Measurements from ENCODE around the gene VWA1.

DNA sequence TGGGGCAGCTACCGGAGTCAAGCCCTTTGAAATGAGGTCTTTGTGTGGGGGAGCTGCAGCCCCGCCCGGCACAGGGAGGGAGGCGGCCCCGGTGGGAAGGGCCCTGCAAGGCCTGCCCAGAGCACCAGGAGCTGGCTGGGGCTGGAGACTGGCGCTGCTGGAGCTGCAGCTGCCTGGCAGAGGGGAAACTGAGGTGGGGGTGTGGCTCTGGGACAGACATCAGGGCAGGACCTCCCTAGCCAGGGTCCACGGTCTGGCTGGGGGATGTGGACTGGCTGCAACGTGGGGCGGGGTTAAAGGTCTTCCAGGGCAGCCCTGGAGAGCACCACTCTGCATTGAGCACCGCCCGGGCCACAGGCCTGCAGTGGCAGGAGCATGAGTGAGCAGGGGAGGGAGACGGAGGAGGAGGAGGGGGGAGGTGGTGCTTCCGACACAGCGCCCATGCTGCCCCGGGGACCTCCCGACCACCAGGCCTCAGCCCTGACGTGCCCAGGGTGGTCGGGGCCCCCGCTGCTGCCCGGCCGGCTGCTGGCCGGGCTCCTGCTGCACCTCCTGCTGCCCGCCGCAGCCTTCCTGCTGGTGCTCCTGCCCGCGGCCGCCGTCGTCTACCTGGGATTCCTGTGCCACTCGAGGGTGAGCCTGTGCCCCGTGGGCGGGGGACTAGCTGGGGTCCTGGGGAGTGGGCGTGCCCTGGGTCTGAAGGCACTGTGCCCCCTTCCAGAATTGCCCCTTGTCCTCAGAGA lies 9.6 kb upstream of the VWA1 start:
- TF ChIP-seq, protein P1, sequence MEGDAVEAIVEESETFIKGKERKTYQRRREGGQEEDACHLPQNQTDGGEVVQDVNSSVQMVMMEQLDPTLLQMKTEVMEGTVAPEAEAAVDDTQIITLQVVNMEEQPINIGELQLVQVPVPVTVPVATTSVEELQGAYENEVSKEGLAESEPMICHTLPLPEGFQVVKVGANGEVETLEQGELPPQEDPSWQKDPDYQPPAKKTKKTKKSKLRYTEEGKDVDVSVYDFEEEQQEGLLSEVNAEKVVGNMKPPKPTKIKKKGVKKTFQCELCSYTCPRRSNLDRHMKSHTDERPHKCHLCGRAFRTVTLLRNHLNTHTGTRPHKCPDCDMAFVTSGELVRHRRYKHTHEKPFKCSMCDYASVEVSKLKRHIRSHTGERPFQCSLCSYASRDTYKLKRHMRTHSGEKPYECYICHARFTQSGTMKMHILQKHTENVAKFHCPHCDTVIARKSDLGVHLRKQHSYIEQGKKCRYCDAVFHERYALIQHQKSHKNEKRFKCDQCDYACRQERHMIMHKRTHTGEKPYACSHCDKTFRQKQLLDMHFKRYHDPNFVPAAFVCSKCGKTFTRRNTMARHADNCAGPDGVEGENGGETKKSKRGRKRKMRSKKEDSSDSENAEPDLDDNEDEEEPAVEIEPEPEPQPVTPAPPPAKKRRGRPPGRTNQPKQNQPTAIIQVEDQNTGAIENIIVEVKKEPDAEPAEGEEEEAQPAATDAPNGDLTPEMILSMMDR (IDR thresholded peaks at IDR 0.05) = no peak
- TF ChIP-seq POLR2A (IDR thresholded peaks at IDR 0.05) = no peak
